ENCODE data around the gene ADIRF. TPM values are rescaled to one million over a fixed set of nuclear protein-coding genes. Genes with fewer than 3 reads are reported as not detected.

The ADIRF gene
- total and polyA plus RNA-seq, 10 of the 15 experiments (the other 5 are each of a cell fraction or from before 2014, with no cell fraction given), result 0.12 to 2.5 (median 0.70) TPM; not detected in 2

DNA sequence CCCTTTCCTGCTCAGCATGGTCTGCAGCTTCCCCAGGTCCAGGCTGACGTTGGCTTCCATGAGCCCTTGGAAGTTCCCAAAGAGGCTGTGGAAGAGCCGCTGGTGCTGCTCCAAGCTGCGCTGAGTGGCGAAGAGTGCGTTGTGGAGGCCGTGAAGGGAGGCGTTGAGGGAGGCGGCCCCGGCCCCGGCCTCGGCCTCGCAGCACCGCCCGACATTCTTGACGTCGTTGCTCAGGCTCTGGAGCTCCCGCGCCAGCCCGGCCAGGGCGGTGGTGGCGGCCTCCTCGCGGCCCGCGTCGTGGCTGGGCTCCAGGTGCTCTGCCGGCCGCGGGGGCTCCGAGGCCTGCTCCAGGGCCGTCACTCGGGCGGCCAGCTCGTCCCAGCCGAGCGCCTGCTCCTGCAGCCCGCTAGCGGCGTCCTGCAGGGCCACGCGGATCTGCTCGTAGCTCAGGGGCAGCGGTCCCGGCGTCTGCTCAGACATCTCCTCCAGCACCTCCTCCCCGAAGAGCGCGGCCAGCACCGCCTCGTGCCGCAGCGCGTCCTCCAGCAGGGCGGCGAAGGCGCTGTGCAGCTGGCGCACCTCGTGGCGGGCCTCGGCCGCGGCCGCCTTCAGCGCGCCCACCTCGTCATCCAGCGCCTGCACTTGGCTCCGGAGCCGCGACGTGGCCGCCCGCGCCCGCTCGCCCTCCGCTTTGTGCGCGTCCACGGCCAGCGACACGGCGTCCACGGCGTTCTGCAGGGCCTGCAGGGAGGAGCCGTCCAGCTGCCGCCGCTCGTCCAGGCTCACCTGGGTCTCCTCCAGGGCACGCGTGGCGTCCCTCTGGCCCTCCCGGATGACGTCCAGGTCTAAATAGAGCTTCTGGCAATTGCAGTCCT, 25.6 kb upstream of the ADIRF start (continued):
- TF ChIP-seq, protein P1, sequence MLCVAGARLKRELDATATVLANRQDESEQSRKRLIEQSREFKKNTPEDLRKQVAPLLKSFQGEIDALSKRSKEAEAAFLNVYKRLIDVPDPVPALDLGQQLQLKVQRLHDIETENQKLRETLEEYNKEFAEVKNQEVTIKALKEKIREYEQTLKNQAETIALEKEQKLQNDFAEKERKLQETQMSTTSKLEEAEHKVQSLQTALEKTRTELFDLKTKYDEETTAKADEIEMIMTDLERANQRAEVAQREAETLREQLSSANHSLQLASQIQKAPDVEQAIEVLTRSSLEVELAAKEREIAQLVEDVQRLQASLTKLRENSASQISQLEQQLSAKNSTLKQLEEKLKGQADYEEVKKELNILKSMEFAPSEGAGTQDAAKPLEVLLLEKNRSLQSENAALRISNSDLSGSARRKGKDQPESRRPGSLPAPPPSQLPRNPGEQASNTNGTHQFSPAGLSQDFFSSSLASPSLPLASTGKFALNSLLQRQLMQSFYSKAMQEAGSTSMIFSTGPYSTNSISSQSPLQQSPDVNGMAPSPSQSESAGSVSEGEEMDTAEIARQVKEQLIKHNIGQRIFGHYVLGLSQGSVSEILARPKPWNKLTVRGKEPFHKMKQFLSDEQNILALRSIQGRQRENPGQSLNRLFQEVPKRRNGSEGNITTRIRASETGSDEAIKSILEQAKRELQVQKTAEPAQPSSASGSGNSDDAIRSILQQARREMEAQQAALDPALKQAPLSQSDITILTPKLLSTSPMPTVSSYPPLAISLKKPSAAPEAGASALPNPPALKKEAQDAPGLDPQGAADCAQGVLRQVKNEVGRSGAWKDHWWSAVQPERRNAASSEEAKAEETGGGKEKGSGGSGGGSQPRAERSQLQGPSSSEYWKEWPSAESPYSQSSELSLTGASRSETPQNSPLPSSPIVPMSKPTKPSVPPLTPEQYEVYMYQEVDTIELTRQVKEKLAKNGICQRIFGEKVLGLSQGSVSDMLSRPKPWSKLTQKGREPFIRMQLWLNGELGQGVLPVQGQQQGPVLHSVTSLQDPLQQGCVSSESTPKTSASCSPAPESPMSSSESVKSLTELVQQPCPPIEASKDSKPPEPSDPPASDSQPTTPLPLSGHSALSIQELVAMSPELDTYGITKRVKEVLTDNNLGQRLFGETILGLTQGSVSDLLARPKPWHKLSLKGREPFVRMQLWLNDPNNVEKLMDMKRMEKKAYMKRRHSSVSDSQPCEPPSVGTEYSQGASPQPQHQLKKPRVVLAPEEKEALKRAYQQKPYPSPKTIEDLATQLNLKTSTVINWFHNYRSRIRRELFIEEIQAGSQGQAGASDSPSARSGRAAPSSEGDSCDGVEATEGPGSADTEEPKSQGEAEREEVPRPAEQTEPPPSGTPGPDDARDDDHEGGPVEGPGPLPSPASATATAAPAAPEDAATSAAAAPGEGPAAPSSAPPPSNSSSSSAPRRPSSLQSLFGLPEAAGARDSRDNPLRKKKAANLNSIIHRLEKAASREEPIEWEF (IDR thresholded peaks at IDR 0.05; ENCODE audit: insufficient replicate concordance, low read depth, low read length), result no peak
- no peak for TF ChIP-seq CBX3 (IDR thresholded peaks at IDR 0.05; ENCODE audit: borderline replicate concordance, low read depth)
- TF ChIP-seq, protein P2, sequence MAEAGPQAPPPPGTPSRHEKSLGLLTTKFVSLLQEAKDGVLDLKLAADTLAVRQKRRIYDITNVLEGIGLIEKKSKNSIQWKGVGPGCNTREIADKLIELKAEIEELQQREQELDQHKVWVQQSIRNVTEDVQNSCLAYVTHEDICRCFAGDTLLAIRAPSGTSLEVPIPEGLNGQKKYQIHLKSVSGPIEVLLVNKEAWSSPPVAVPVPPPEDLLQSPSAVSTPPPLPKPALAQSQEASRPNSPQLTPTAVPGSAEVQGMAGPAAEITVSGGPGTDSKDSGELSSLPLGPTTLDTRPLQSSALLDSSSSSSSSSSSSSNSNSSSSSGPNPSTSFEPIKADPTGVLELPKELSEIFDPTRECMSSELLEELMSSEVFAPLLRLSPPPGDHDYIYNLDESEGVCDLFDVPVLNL (IDR thresholded peaks at IDR 0.05; ENCODE audit: low read depth, low read length), result no peak
- TF ChIP-seq POLR2AphosphoS2 (IDR thresholded peaks at IDR 0.05; ENCODE audit: low read depth, low read length), result no peak
- no peak for TF ChIP-seq NFYB (IDR thresholded peaks at IDR 0.05; ENCODE audit: insufficient read depth, low read depth, low read length)
- TF ChIP-seq RCOR1 (conservative IDR thresholded peaks at IDR 0.05; ENCODE audit: low read depth, low read length), result no peak
- TF ChIP-seq CREB1 (IDR thresholded peaks at IDR 0.05; ENCODE audit: low read depth), result no peak
- no peak for TF ChIP-seq ZSCAN29 (IDR thresholded peaks at IDR 0.05)
- TF ChIP-seq, protein P3, sequence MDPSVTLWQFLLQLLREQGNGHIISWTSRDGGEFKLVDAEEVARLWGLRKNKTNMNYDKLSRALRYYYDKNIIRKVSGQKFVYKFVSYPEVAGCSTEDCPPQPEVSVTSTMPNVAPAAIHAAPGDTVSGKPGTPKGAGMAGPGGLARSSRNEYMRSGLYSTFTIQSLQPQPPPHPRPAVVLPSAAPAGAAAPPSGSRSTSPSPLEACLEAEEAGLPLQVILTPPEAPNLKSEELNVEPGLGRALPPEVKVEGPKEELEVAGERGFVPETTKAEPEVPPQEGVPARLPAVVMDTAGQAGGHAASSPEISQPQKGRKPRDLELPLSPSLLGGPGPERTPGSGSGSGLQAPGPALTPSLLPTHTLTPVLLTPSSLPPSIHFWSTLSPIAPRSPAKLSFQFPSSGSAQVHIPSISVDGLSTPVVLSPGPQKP (IDR thresholded peaks at IDR 0.05; ENCODE audit: low read depth, low read length), result no peak

Measured in GM12878 (cell line).